Measurements from ENCODE around the gene MYL7.

Gene MYL7

GRCh38 chr7:44103566-44103922, 37.6 kb downstream of the MYL7 start:
- Histone ChIP-seq H3K27me3 (ENCODE audit: control insufficient read depth, insufficient read depth, low read length) (no peaks in the 10 kb centered on the region), H3K27ac (no peak overlapping the region), H3K9ac (no peak overlapping the region), H3K4me3 (ENCODE audit: low read depth, low read length) (no peak overlapping the region), H3K4me2 (ENCODE audit: low read length) (no peak overlapping the region), H3K4me1 (no peaks in the 10 kb centered on the region), H3K79me2 (no peaks in the 10 kb centered on the region), H3K36me3 (ENCODE audit: control insufficient read depth, insufficient read depth, low read length) (no peaks in the 10 kb centered on the region), H2AFZ (no peak overlapping the region), H3K9me3 (ENCODE audit: control insufficient read depth, low read length) (no peaks in the 10 kb centered on the region)
- TF ChIP-seq, protein P1, sequence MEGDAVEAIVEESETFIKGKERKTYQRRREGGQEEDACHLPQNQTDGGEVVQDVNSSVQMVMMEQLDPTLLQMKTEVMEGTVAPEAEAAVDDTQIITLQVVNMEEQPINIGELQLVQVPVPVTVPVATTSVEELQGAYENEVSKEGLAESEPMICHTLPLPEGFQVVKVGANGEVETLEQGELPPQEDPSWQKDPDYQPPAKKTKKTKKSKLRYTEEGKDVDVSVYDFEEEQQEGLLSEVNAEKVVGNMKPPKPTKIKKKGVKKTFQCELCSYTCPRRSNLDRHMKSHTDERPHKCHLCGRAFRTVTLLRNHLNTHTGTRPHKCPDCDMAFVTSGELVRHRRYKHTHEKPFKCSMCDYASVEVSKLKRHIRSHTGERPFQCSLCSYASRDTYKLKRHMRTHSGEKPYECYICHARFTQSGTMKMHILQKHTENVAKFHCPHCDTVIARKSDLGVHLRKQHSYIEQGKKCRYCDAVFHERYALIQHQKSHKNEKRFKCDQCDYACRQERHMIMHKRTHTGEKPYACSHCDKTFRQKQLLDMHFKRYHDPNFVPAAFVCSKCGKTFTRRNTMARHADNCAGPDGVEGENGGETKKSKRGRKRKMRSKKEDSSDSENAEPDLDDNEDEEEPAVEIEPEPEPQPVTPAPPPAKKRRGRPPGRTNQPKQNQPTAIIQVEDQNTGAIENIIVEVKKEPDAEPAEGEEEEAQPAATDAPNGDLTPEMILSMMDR (IDR thresholded peaks at IDR 0.05) = no peak

DNA sequence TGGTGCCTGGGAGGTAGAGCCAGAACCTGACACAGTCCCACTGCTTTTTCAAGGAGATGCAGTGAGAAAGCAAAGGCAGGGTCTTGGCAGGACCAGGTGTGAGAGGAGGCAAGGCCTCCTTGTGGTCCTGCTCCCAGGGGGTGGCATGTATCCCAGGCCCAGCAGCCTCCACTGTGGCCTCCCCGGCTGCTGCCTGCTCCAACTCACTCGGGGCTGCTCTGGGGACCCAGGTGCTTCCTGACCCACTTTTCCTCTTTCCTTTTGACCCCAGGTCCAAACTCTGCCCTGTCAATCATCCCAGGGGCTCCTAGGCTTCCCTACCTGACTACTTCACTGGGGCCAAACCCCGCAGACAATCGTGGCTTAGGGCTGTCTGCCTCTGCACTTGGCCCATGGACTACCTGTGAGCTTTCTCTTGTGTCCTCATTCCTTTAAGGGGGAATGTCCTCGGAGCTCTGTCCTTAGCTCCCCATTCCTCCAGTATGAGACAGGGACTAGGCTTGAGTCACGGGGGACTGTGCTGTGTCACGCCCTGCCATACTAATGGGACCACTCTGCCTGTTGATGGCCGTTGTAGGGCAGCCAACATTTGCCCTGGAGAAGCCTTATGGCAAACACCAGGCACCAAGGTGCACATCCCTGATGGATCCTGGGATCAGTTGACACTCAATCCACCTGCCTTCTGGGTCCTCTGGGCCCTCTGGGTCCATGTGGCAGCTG, 38.1 kb downstream of the MYL7 start:
- H3K4me3 ChIP-seq (ENCODE audit: low read depth, low read length) = no peak overlapping the region
- no peaks in the 10 kb centered on the region for H3K4me1 ChIP-seq
- H3K36me3 ChIP-seq (ENCODE audit: control insufficient read depth, insufficient read depth, low read length) = no peaks in the 10 kb centered on the region
- H3K79me2 ChIP-seq = no peaks in the 10 kb centered on the region
- no peak overlapping the region for H2AFZ ChIP-seq
- TF ChIP-seq, protein P1 (IDR thresholded peaks at IDR 0.05) = no peak
- no peak overlapping the region for H3K4me2 ChIP-seq (ENCODE audit: low read length)
- H3K27me3 ChIP-seq (ENCODE audit: control insufficient read depth, insufficient read depth, low read length) = no peaks in the 10 kb centered on the region
- H3K9me3 ChIP-seq (ENCODE audit: control insufficient read depth, low read length) = no peaks in the 10 kb centered on the region
- no peak overlapping the region for H3K9ac ChIP-seq
- no peak overlapping the region for H3K27ac ChIP-seq

DNA sequence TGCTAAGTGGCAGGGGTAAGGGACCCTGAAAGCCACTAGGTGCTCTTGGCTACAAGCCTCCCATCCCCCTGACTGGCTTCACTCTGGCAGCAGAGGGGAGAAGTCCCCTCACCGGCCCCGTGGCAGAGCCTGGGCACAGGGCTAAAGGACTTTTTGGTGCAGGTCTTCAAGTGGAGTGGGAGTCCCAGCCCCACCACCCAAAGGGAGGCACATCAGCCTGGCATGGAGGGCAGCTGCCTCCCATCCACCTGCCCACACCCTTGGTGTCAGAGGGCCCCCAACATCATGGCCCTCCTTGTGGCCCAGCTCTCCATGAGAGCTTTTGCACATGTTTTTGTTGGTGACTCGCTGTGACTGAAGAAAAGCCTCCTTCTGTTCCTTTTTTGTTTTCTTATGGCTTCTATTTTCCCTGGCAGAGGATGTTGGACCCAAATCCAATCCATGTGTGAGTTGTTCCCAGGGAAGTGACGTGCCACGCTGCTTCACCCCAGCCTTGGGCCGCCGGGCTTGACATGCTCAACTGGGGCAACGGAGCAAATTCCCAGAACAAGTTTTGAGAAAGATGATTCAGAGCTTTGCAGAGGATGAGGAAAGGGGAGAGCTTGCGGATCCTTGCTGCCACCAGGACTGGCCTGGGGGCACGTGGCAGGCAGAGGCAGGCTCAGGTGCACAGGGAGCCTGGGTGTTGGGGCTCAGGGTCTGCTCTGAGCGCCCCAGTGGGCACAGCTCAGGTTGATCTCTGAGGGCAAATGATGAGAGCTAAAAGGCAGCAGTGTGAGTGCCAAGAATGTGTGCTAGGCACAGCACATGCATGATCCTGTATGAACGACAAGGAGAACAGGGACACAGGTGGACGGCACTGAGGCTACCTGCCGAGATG, 38.9 kb downstream of the MYL7 start:
- Histone ChIP-seq H3K4me1 (no peaks in the 10 kb centered on the region), H3K9me3 (ENCODE audit: control insufficient read depth, low read length) (no peaks in the 10 kb centered on the region), H3K27ac (no peak overlapping the region), H3K27me3 (ENCODE audit: control insufficient read depth, insufficient read depth, low read length) (no peaks in the 10 kb centered on the region), H3K4me2 (ENCODE audit: low read length) (no peak overlapping the region), H3K9ac (no peak overlapping the region), H3K4me3 (ENCODE audit: low read depth, low read length) (no peak overlapping the region), H3K79me2 (no peaks in the 10 kb centered on the region), H3K36me3 (ENCODE audit: control insufficient read depth, insufficient read depth, low read length) (no peaks in the 10 kb centered on the region), H2AFZ (no peak overlapping the region)
- TF ChIP-seq, protein P1 (IDR thresholded peaks at IDR 0.05) = no peak

GRCh38 chr7:44101303-44101965, 39.7 kb downstream of the MYL7 start:
- no peak overlapping the region for H3K4me3 ChIP-seq (ENCODE audit: low read depth, low read length)
- no peak overlapping the region for H2AFZ ChIP-seq
- no peaks in the 10 kb centered on the region for H3K27me3 ChIP-seq (ENCODE audit: control insufficient read depth, insufficient read depth, low read length)
- no peaks in the 10 kb centered on the region for H3K4me1 ChIP-seq
- H3K27ac ChIP-seq = no peak overlapping the region
- no peaks in the 10 kb centered on the region for H3K9me3 ChIP-seq (ENCODE audit: control insufficient read depth, low read length)
- TF ChIP-seq, protein P1 (IDR thresholded peaks at IDR 0.05) = no peak
- no peak overlapping the region for H3K4me2 ChIP-seq (ENCODE audit: low read length)
- H3K36me3 ChIP-seq (ENCODE audit: control insufficient read depth, insufficient read depth, low read length) = no peaks in the 10 kb centered on the region
- no peak overlapping the region for H3K9ac ChIP-seq
- no peaks in the 10 kb centered on the region for H3K79me2 ChIP-seq

All from parathyroid adenoma (tissue), 2 donors.